PC-9 (cell line): ENCODE results near the gene ANKRD33. TPM values are rescaled to one million over a fixed set of nuclear protein-coding genes. Genes with fewer than 3 reads are reported as not detected.

Experiments
- BruUV-seq: library from RNA; stranded (reverse); fragments of 400-500 nt; replicated peaks from 2 replicates; lab custom pipeline; 2021; lab: Mats Ljungman, UMichigan
- CTCF ChIA-PET: fragments of 300-600 bp; sonication (Branson Sonifier 250); formaldehyde crosslinking; loops from one replicate; lab custom pipeline; 2022; ENCODE audit warnings: antibody characterized with exemption; lab: Charles Lee
- POLR2A ChIA-PET: fragments of 300-600 bp; sonication (Branson Sonifier 250); formaldehyde crosslinking; loops from one replicate; lab custom pipeline; 2022; ENCODE audit warnings: antibody characterized with exemption; ENCODE audit not compliant: unreplicated experiment; lab: Charles Lee
- DNase-seq, 2 experiments: peaks; one replicate each; pipeline versions ENCODE4 v3.0.0 to v3.0.0-alpha.2; 2015 to 2022; ENCODE audit warnings: mixed read lengths in 1 of 2
- H2AFZ ChIP-seq: fragments of 200-600 bp; sonication (generic); 2 replicates; pipeline ENCODE4 v1.8.1; 2017; ENCODE audit warnings: antibody characterized with exemption
- H3F3A ChIP-seq: fragments of 200-600 bp; sonication (generic); 2 replicates; pipeline ENCODE4 v1.8.1; 2017; ENCODE audit warnings: antibody characterized with exemption, mild to moderate bottlenecking, low read depth; ENCODE audit not compliant: insufficient read depth
- H3K27ac ChIP-seq: fragments of 200-600 bp; sonication (generic); 2 replicates; pipeline ENCODE4 v1.6.1; 2016; ENCODE audit warnings: mixed run types
- H3K27me3 ChIP-seq: fragments of 200-600 bp; sonication (generic); 2 replicates; pipeline ENCODE4 v1.6.1; 2016; ENCODE audit warnings: low read depth, mixed run types; ENCODE audit not compliant: insufficient read depth
- H3K36me3 ChIP-seq: fragments of 200-600 bp; sonication (generic); 2 replicates; pipeline ENCODE4 v1.6.1; 2016; ENCODE audit warnings: low read depth, mixed run types
- H3K4me1 ChIP-seq: fragments of 200-600 bp; sonication (generic); replicated peaks from 2 replicates; pipeline ENCODE4 v1.6.1; 2016; ENCODE audit warnings: mixed run types; ENCODE audit not compliant: insufficient read depth
- H3K4me2 ChIP-seq: fragments of 200-600 bp; sonication (generic); 2 replicates; pipeline ENCODE4 v1.6.1; 2017; ENCODE audit warnings: mixed run types
- H3K4me3 ChIP-seq: fragments of 200-600 bp; sonication (generic); 2 replicates; pipeline ENCODE4 v1.6.1; 2016; ENCODE audit warnings: mixed run types
- H3K79me2 ChIP-seq: fragments of 200-600 bp; sonication (generic); 2 replicates; pipeline ENCODE4 v1.6.1; 2017; ENCODE audit warnings: low read depth, mixed run types
- H3K9me2 ChIP-seq: fragments of 200-600 bp; sonication (generic); 2 replicates; pipeline ENCODE4 v1.8.1; 2017; ENCODE audit warnings: mild to moderate bottlenecking; ENCODE audit not compliant: insufficient read depth
- H3K9me3 ChIP-seq: fragments of 200-600 bp; sonication (generic); 2 replicates; pipeline ENCODE4 v1.8.1; 2016; ENCODE audit warnings: low read depth; ENCODE audit not compliant: insufficient read depth
- H4K20me1 ChIP-seq: fragments of 200-600 bp; sonication (generic); 2 replicates; pipeline ENCODE4 v1.8.1; 2017; ENCODE audit not compliant: insufficient read depth
- CTCF ChIP-seq: fragments of 200-600 bp; sonication (generic); conservative IDR thresholded peaks from 2 replicates; pipeline ENCODE4 v1.6.1; 2017; ENCODE audit warnings: mixed run types, antibody characterized with exemption, mild to moderate bottlenecking, moderate library complexity
- EZH2 ChIP-seq: fragments of 200-600 bp; sonication (generic); IDR thresholded peaks from 2 replicates; pipeline ENCODE4 v1.8.0; 2017; ENCODE audit warnings: antibody characterized with exemption, low read depth
- intact Hi-C: fragments of 100-400 bp; cut with micrococcal nuclease; formaldehyde crosslinking; loops from one replicate; pipeline ENCODE4 v1.10.0; 2022; ENCODE audit not compliant: unreplicated experiment
- total RNA-seq: library from RNA; stranded (reverse); gene quantifications from 2 replicates; pipeline ENCODE4 v1.2.3, GENCODE V29; 2021

Gene ANKRD33
- total RNA-seq, 1 experiment from 2014 or later: not detected

GRCh38 chr12:51908876-51909592 is 21.1 kb downstream of the ANKRD33 start:
- H3K9me3 ChIP-seq: no peaks in the 10 kb centered on the region
- peaks cover 69% of the 10 kb centered on the region for H3K27me3 ChIP-seq
- no TSS peak for BruUV-seq
- no peak overlapping the region for H3K4me3 ChIP-seq
- DNase-seq: no peak
- intact Hi-C loops: no loop called here
- H4K20me1 ChIP-seq: no peaks in the 10 kb centered on the region
- no peaks in the 10 kb centered on the region for H3K79me2 ChIP-seq
- no peak overlapping the region for H2AFZ ChIP-seq
- no peak overlapping the region for H3K27ac ChIP-seq
- H3K4me2 ChIP-seq: no peak overlapping the region
- no peaks in the 10 kb centered on the region for H3F3A ChIP-seq
- CTCF ChIA-PET: no interaction called here
- H3K36me3 ChIP-seq: no peaks in the 10 kb centered on the region
- no peaks in the 10 kb centered on the region for H3K4me1 ChIP-seq
- POLR2A ChIA-PET: no interaction called here
- H3K9me2 ChIP-seq: no peaks in the 10 kb centered on the region
- TF ChIP-seq EZH2 (no peak), CTCF (no peak)

GRCh38 chr12:51910168-51910567 is 22.3 kb downstream of the ANKRD33 start:
- H4K20me1 ChIP-seq: no peaks in the 10 kb centered on the region
- no peak overlapping the region for H3K4me3 ChIP-seq
- intact Hi-C loops: no loop called here
- H3F3A ChIP-seq: no peaks in the 10 kb centered on the region
- BruUV-seq: no TSS peak
- H3K9me2 ChIP-seq: no peaks in the 10 kb centered on the region
- H3K9me3 ChIP-seq: no peaks in the 10 kb centered on the region
- H3K4me1 ChIP-seq: no peaks in the 10 kb centered on the region
- no peak for DNase-seq
- no peak overlapping the region for H2AFZ ChIP-seq
- CTCF ChIA-PET: no interaction called here
- H3K36me3 ChIP-seq: no peaks in the 10 kb centered on the region
- no peaks in the 10 kb centered on the region for H3K79me2 ChIP-seq
- peaks cover 62% of the 10 kb centered on the region for H3K27me3 ChIP-seq
- TF ChIP-seq EZH2 (no peak), CTCF (no peak)
- no peak overlapping the region for H3K4me2 ChIP-seq
- POLR2A ChIA-PET: no interaction called here
- no peak overlapping the region for H3K27ac ChIP-seq

GRCh38 chr12:51910691-51911090 is 22.8 kb downstream of the ANKRD33 start:
- H3K4me2 ChIP-seq: no peak overlapping the region
- no peak overlapping the region for H3K27ac ChIP-seq
- no peaks in the 10 kb centered on the region for H3K4me1 ChIP-seq
- no peaks in the 10 kb centered on the region for H3K9me2 ChIP-seq
- ChIA-PET CTCF (no interaction called here), POLR2A (no interaction called here)
- no peaks in the 10 kb centered on the region for H3F3A ChIP-seq
- peaks cover 57% of the 10 kb centered on the region for H3K27me3 ChIP-seq
- intact Hi-C loops: no loop called here
- DNase-seq: no peak
- no peaks in the 10 kb centered on the region for H3K79me2 ChIP-seq
- no peaks in the 10 kb centered on the region for H3K36me3 ChIP-seq
- no peaks in the 10 kb centered on the region for H4K20me1 ChIP-seq
- H3K4me3 ChIP-seq: no peak overlapping the region
- H3K9me3 ChIP-seq: no peaks in the 10 kb centered on the region
- BruUV-seq: no TSS peak
- TF ChIP-seq EZH2: no peak
- TF ChIP-seq CTCF: no peak
- no peak overlapping the region for H2AFZ ChIP-seq
